Stimulated activated CD8-positive, alpha-beta memory T cell treated with anti-CD3 and anti-CD28 coated beads, Interleukin-15, amount 100 ng/mL, for 4 hours (primary cell): ENCODE data around the gene ZNF83.
"Not testable (repeated sequence)": the region's sequence is repeated elsewhere in the genome, so short reads cannot be mapped to it uniquely, and the experiment has no call there.

Experiments
- DNase-seq, 2 donors: peaks; one replicate each; pipeline ENCODE4 v3.0.0-alpha.2; 2020; ENCODE audit warnings: low read depth in 2 of 2

Gene ZNF83

GRCh38 chr19:52637718-52638585, at the start of gene ZNF83:
Gene ZNF83 (minus strand): TSS chr19:52638355.
- DNase-seq, result peak; percentile 75 to 85

GRCh38 chr19:52687684-52688083, 49.5 kb upstream of the ZNF83 start:
- no peak for DNase-seq

GRCh38 chr19:52685811-52686210, 47.7 kb upstream of the ZNF83 start:
- DNase-seq, result no peak

- DNase-seq, result not testable (repeated sequence)
Observed at GRCh38 chr19:52681216-52681615, 43.1 kb upstream of the ZNF83 start.

GRCh38 chr19:52679598-52679997, 41.4 kb upstream of the ZNF83 start:
- DNase-seq, result no peak

- DNase-seq, result not testable (repeated sequence)
Observed at GRCh38 chr19:52675239-52675638, 37.1 kb upstream of the ZNF83 start.

- DNase-seq, result no peak
Observed at GRCh38 chr19:52673014-52673413, 34.9 kb upstream of the ZNF83 start.

- DNase-seq, result no peak
Observed at GRCh38 chr19:52670046-52670445, 31.9 kb upstream of the ZNF83 start.

GRCh38 chr19:52669586-52669985, 31.4 kb upstream of the ZNF83 start:
- no peak for DNase-seq

- DNase-seq, result no peak
Observed at GRCh38 chr19:52667972-52668371, 29.8 kb upstream of the ZNF83 start.

- DNase-seq, result no peak
Observed at GRCh38 chr19:52666506-52666905, 28.4 kb upstream of the ZNF83 start.

GRCh38 chr19:52665529-52665928, 27.4 kb upstream of the ZNF83 start:
- DNase-seq, result no peak

GRCh38 chr19:52665027-52665426, 26.9 kb upstream of the ZNF83 start:
- no peak for DNase-seq

- DNase-seq, result no peak
Observed at GRCh38 chr19:52664461-52664860, 26.3 kb upstream of the ZNF83 start.

GRCh38 chr19:52662631-52663030, 24.5 kb upstream of the ZNF83 start:
- no peak for DNase-seq

- no peak for DNase-seq
Observed at GRCh38 chr19:52660981-52661380, 22.8 kb upstream of the ZNF83 start.

- no peak for DNase-seq
Observed at GRCh38 chr19:52659013-52659412, 20.9 kb upstream of the ZNF83 start.

GRCh38 chr19:52658595-52658994, 20.4 kb upstream of the ZNF83 start:
- DNase-seq, result no peak

- no peak for DNase-seq
Observed at GRCh38 chr19:52653161-52653560, 15.0 kb upstream of the ZNF83 start.

GRCh38 chr19:52651956-52652355, 13.8 kb upstream of the ZNF83 start:
- DNase-seq, result no peak

GRCh38 chr19:52648336-52649016, 10.3 kb upstream of the ZNF83 start:
- no peak for DNase-seq

- DNase-seq, result no peak
Observed at GRCh38 chr19:52646571-52647217, 8.5 kb upstream of the ZNF83 start.

GRCh38 chr19:52640916-52641315, 2.8 kb upstream of the ZNF83 start:
- DNase-seq, result no peak
